ENCODE measurements around the gene SYT2.
A peak's percentile ranks its signal among the peaks of the same experiment; 100 is the strongest.

Gene SYT2

DNA sequence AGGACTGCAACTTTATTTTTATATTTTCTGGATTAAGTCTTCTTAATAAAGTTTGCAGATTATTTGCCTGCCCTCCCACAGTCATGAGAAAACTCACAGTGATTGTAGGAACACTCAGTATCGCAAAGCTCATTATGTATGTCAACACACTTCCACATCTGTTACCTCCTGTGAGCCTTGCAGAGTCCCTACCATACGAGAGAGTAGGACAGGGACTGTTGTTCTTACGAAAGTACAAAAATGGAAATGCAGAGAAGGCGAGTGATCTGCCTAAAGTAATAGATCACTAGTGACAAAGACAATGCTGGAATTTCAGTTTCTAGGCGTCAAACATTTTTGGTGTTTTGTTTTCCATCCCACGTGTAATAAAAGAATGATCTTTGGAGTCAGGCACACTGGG, 131.7 kb downstream of the SYT2 start:
- TF ChIP-seq, protein P1, sequence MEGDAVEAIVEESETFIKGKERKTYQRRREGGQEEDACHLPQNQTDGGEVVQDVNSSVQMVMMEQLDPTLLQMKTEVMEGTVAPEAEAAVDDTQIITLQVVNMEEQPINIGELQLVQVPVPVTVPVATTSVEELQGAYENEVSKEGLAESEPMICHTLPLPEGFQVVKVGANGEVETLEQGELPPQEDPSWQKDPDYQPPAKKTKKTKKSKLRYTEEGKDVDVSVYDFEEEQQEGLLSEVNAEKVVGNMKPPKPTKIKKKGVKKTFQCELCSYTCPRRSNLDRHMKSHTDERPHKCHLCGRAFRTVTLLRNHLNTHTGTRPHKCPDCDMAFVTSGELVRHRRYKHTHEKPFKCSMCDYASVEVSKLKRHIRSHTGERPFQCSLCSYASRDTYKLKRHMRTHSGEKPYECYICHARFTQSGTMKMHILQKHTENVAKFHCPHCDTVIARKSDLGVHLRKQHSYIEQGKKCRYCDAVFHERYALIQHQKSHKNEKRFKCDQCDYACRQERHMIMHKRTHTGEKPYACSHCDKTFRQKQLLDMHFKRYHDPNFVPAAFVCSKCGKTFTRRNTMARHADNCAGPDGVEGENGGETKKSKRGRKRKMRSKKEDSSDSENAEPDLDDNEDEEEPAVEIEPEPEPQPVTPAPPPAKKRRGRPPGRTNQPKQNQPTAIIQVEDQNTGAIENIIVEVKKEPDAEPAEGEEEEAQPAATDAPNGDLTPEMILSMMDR (conservative IDR thresholded peaks at IDR 0.05; ENCODE audit: control insufficient read depth, insufficient read depth, low read depth, low read length), result no peak
- DNase-seq (ENCODE audit: low read depth), result peak; percentile 51
- no peak overlapping the region for H3K4me3 ChIP-seq (ENCODE audit: control insufficient read depth, low read depth, low read length)

DNA sequence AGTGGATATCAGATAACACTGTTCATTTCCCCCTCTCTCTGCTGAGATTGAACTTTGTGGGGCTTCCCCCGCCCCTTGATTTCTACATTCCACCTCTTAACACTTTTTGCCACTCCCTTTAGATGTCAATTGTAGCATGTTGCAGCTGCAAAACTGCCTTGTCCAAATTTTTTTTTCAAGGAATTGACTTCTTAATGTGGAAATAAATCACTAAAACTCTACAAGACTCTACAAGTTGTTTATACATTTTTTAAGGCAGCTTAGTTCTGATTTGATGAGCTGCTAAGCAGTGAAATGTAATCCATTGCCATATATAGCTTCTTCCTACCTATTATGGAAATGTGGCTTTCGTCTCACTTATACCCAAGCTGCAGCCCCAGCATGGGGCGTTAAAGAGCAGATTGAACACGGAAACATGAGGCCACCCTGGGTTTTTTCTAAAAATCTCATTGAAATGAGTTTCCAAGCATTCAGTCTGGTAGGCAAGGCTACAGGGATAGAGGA, 132.2 kb downstream of the SYT2 start:
- no peak overlapping the region for H3K4me3 ChIP-seq (ENCODE audit: control insufficient read depth, low read depth, low read length)
- DNase-seq (ENCODE audit: low read depth), result no peak
- TF ChIP-seq, protein P1 (conservative IDR thresholded peaks at IDR 0.05; ENCODE audit: control insufficient read depth, insufficient read depth, low read depth, low read length), result no peak

DNA sequence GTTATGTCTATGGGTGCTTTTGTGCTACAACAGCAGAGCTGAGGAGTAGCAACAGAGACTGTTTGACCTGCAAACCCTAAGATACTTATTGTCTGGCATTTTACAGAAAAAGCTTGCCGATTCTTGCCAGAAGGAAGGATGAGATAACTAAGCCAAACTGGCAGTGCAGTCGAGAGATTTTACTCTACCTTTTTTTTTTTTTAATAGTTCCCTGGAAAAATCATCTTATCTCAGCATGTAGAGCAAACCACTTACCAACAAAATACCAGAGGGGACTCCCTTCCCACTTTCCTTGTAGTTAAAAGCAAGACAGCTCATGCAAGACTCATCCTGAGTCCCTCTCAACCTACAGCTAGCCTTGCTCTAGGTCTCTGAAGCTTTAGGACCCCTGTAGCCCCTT, 132.9 kb downstream of the SYT2 start:
- H3K4me3 ChIP-seq (ENCODE audit: control insufficient read depth, low read depth, low read length), result no peak overlapping the region
- peak; percentile 42 for DNase-seq (ENCODE audit: low read depth)
- TF ChIP-seq, protein P1 (conservative IDR thresholded peaks at IDR 0.05; ENCODE audit: control insufficient read depth, insufficient read depth, low read depth, low read length), result no peak

DNA sequence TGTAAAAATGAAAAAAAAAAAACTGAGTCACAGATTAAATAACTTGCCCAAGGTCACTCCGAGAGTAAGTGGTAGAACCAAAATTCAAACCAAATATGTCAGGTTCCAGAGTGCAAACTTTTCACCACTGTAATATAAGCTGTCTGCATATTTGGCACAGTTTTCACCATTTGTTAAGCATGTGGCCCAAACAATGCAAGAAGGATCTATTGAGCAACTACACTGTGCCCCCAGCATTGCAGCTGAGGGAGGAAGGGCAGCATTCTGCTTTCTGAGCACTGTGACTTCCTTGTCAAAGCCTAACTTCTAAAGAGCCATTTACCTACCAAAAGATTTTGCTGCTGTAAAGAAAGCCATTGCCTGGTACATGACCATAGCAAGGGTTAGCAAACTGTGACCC, 133.4 kb downstream of the SYT2 start:
- peak; percentile 87 for DNase-seq (ENCODE audit: low read depth)
- TF ChIP-seq, protein P1 (conservative IDR thresholded peaks at IDR 0.05; ENCODE audit: control insufficient read depth, insufficient read depth, low read depth, low read length), result no peak
- no peak overlapping the region for H3K4me3 ChIP-seq (ENCODE audit: control insufficient read depth, low read depth, low read length)

DNA sequence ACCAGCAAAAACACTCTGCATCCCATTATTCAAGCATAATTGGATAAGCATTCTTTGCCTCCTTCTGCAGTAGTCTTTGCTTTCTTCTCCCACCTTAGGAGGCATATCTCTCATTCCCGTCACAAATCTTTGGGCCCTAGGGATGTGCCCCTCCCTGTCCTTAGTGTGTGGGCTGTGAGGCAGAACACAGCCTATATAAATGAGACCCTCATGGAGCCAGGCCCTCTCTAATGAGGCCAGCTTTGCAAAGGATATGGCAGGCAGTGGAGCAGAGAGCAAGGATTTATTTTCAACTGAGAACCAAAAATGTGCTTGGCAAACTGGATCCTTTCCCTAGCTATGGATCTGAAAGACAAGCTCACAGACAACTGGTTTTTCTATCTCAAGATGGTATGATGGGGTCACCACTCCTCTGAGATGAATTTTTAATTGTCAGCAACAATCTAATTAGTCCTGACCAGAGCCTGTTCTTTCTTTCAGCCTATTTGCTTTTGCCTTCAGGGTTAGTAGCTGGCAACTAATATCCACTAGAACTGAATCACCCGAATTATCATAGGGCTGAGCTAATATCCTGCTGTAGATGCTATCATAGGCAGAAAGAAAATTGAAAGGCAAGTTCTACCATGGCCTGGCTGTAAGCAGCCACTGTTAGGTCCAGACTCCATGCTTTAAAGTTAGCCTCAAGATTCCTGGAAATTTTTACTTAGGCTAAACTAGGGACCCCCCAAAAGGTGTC, 134.2 kb downstream of the SYT2 start:
- DNase-seq (ENCODE audit: low read depth), result peak; percentile 46
- TF ChIP-seq, protein P1 (conservative IDR thresholded peaks at IDR 0.05; ENCODE audit: control insufficient read depth, insufficient read depth, low read depth, low read length), result no peak
- H3K4me3 ChIP-seq (ENCODE audit: control insufficient read depth, low read depth, low read length), result no peak overlapping the region

DNA sequence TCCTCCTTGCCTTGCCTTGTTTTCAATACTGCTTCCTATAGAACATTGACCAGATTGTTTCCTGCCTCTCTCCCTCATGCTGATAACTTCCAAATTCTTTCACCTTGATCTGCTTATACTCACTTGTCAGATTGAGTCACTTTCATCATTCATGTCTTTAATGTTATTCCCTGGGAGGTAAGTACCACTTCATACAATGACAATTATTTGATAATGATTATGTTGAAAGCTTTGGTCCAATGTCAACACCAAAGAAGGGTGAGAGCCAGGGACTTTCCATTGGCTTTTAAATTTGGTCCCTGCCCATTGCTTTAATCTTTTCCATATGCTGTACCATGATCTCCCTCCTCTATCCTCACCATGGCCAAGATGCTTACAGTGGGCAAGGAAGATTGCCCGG, 137.4 kb downstream of the SYT2 start:
- TF ChIP-seq, protein P1 (conservative IDR thresholded peaks at IDR 0.05; ENCODE audit: control insufficient read depth, insufficient read depth, low read depth, low read length), result no peak
- H3K4me3 ChIP-seq (ENCODE audit: control insufficient read depth, low read depth, low read length), result no peak overlapping the region
- no peak for DNase-seq (ENCODE audit: low read depth)

Data from fibroblast of mammary gland (primary cell).